Stimulated activated CD4-positive, alpha-beta T cell treated with anti-CD3 and anti-CD28 coated beads, Interleukin-2, amount 100 ng/mL, for 24 hours (primary cell): ENCODE measurements around the gene RBFOX1.

Experiments
- DNase-seq, 2 donors: peaks; one replicate each; pipeline ENCODE4 v3.0.0-alpha.2; 2020

Gene RBFOX1

GRCh38 chr16:7615565-7615964, 282.9 kb downstream of the RBFOX1 start:
- no peak for DNase-seq

GRCh38 chr16:7624871-7625766, 292.5 kb downstream of the RBFOX1 start:
- no peak for DNase-seq

GRCh38 chr16:7628981-7629380, 296.3 kb downstream of the RBFOX1 start:
- DNase-seq, result no peak

- no peak for DNase-seq
Measured at GRCh38 chr16:7629571-7629970, 296.9 kb downstream of the RBFOX1 start.

GRCh38 chr16:7637446-7637845, 304.8 kb downstream of the RBFOX1 start:
- DNase-seq, result no peak

- no peak for DNase-seq
Measured at GRCh38 chr16:7638306-7638705, 305.7 kb downstream of the RBFOX1 start.

- no peak for DNase-seq
Measured at GRCh38 chr16:7640334-7640733, 307.7 kb downstream of the RBFOX1 start.

GRCh38 chr16:7644176-7644575, 311.5 kb downstream of the RBFOX1 start:
- DNase-seq, result no peak

- DNase-seq, result no peak
Measured at GRCh38 chr16:7644811-7645210, 312.2 kb downstream of the RBFOX1 start.

GRCh38 chr16:7646821-7647500, 314.3 kb downstream of the RBFOX1 start:
- DNase-seq, result no peak

GRCh38 chr16:7650431-7650830, 317.8 kb downstream of the RBFOX1 start:
- DNase-seq, result no peak

GRCh38 chr16:7651803-7652570, 319.3 kb downstream of the RBFOX1 start:
- no peak for DNase-seq

- no peak for DNase-seq
Measured at GRCh38 chr16:7653746-7654461, 321.3 kb downstream of the RBFOX1 start.

GRCh38 chr16:7675628-7676027, 343.0 kb downstream of the RBFOX1 start:
- no peak for DNase-seq

- no peak for DNase-seq
Measured at GRCh38 chr16:7680296-7680695, 347.7 kb downstream of the RBFOX1 start.

GRCh38 chr16:7688811-7689210, 356.2 kb downstream of the RBFOX1 start:
- DNase-seq, result no peak

- no peak for DNase-seq
Measured at GRCh38 chr16:7689234-7689633, 356.6 kb downstream of the RBFOX1 start.

GRCh38 chr16:7691533-7691932, 358.9 kb downstream of the RBFOX1 start:
- DNase-seq, result no peak

- no peak for DNase-seq
Measured at GRCh38 chr16:7703672-7704071, 371.0 kb downstream of the RBFOX1 start.

- no peak for DNase-seq
Measured at GRCh38 chr16:7705885-7706284, 373.2 kb downstream of the RBFOX1 start.

- DNase-seq, result no peak
Measured at GRCh38 chr16:7709186-7709585, 376.5 kb downstream of the RBFOX1 start.

- no peak for DNase-seq
Measured at GRCh38 chr16:7713244-7713643, 380.6 kb downstream of the RBFOX1 start.

GRCh38 chr16:7714775-7715174, 382.1 kb downstream of the RBFOX1 start:
- DNase-seq, result no peak
